Measurements from ENCODE around the gene CYP27C1.
"Not testable (repeated sequence)": the region's sequence is repeated elsewhere in the genome, so short reads cannot be mapped to it uniquely, and the experiment has no call there.

CYP27C1 gene

GRCh38 chr2:127224135-127224534, 4.0 kb upstream of the CYP27C1 start:
- not testable (repeated sequence) for H3K9me3 ChIP-seq (ENCODE audit: control insufficient read depth, low read length); H3K4me3 ChIP-seq (ENCODE audit: insufficient read depth, low read depth, low read length); H3K27me3 ChIP-seq (ENCODE audit: control insufficient read depth, insufficient read depth, low read length, poor library complexity, severe bottlenecking); H3K36me3 ChIP-seq (ENCODE audit: control insufficient read depth, insufficient read depth, low read length); H3K27ac ChIP-seq (ENCODE audit: insufficient read depth, low read depth, low read length, poor library complexity, severe bottlenecking); H3K4me1 ChIP-seq (ENCODE audit: control insufficient read depth, insufficient read depth, low read length)
- 95 to 97% methylated on average over 5 of the region's 5 CpGs for WGBS, 2 experiments

DNA sequence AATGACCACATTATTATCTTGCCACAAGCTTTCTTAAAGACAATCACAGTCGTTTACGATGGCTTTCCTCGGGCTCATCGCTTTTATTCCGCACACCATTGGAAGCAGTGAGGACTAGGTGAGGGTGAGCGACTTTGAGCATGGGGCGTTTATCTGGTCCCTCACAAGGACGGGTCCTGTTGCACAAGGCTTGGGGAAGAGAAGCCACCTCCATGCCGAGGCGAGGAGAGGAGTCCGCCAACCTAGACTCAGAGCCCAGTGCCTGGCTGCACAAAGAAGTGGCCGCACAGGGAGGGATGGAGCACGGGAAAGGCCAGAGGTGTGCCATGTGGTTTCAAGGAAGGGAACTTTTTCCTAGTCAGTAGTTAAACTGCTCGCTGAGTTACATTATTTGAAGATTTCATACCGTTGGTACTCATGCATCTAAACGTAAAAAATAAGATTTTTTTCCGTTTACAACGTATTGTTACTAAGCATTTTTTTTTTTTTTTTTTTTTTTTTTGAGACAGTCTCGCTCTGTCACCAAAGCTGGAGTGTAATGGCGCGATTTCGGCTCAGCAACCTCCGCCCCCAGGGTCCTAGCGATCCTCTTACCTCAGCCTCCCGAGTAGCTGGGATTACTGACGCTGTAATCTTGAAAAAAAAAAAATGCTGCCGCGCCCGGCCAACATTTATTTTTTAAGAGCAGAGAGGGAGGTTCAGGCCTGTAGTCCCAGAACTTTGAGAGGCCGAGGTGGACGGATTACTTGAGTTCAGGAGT, 849 bp upstream of the CYP27C1 start:
- 22 to 26% methylated on average over 30 to 31 of the region's 31 CpGs for WGBS, 2 experiments
- Histone ChIP-seq H3K9me3 (ENCODE audit: control insufficient read depth, low read length) (no peaks in the 10 kb centered on the region), H3K27me3 (ENCODE audit: control insufficient read depth, insufficient read depth, low read length, poor library complexity, severe bottlenecking) (peaks cover 16% of the 10 kb centered on the region), H3K27ac (ENCODE audit: insufficient read depth, low read depth, low read length, poor library complexity, severe bottlenecking) (peak overlapping the region; percentile 60), H3K36me3 (ENCODE audit: control insufficient read depth, insufficient read depth, low read length) (no peaks in the 10 kb centered on the region), H3K4me3 (ENCODE audit: insufficient read depth, low read depth, low read length) (peak overlapping the region; percentile 73), H3K4me1 (ENCODE audit: control insufficient read depth, insufficient read depth, low read length) (peaks cover 6% of the 10 kb centered on the region)

DNA sequence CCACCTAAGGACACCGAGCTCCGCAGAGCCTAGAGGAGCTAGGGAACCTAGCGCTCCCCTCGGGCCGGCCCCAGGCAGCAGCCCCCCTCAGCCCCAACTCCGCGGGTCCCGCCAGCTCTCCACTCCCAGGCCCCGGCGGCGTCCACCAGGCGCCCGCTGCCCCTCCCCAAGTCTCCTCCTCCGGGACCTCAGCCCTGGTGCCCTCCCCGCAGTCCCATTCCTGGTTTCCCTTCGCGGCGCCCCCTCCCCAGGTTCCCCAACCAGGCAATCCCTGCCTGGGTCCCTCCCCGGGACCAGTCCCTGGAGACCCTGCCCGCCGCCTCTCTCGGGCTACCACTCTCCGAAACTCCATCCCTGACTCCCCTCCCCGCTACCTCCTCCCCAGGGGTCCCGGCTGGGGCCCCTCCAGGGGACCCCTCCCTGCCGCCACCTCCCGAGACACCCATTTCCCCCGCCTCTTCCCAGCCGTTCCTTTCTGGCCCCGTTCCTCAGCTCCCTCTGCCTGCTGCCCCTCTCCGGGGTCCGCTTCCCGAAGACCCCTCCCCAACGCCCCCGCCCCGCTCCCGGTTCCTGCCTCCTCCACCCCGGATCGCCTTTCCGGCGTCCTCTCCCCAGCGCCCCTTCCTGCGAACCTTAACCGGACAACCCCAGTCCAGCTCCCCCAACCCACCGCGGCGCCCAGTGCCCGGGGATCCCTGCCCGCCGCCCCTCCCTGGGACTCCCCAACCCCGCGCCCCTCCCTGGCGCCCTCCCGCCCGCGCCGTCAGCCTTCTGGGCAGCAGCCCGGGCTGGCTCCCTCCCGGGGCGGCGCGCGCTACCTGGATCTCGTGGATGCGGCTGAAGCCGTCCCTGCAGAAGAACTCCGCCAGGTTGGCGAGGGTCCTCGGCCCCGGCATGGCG, 678 bp downstream of the CYP27C1 start:
- no peaks in the 10 kb centered on the region for H3K9me3 ChIP-seq (ENCODE audit: control insufficient read depth, low read length)
- 0% methylated on average over 71 of the region's 71 CpGs for WGBS, 2 experiments
- H3K36me3 ChIP-seq (ENCODE audit: control insufficient read depth, insufficient read depth, low read length) = no peaks in the 10 kb centered on the region
- peak overlapping the region; percentile 73 for H3K4me3 ChIP-seq (ENCODE audit: insufficient read depth, low read depth, low read length)
- peaks cover 6% of the 10 kb centered on the region for H3K4me1 ChIP-seq (ENCODE audit: control insufficient read depth, insufficient read depth, low read length)
- peaks cover 16% of the 10 kb centered on the region for H3K27me3 ChIP-seq (ENCODE audit: control insufficient read depth, insufficient read depth, low read length, poor library complexity, severe bottlenecking)
- peak overlapping the region; percentile 45 for H3K27ac ChIP-seq (ENCODE audit: insufficient read depth, low read depth, low read length, poor library complexity, severe bottlenecking)

DNA sequence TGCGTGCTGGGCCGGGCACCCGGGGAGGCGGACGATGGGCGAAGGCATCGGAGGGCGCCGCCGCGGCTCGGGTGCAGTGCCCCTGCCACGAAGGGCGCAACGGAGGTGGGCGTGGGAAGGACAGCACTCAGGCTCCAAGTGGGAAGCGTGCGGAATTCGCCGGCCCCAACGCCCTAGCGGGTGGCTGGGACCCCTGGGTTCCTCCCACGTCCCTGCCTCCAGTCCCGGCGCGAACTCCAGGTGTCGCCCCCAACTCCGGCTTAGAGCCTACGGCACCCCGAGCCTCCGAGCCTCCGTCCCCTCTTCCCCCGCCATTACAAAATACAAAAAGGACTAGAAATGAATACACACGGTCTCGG, 1.3 kb downstream of the CYP27C1 start:
- peaks cover 16% of the 10 kb centered on the region for H3K27me3 ChIP-seq (ENCODE audit: control insufficient read depth, insufficient read depth, low read length, poor library complexity, severe bottlenecking)
- H3K4me3 ChIP-seq (ENCODE audit: insufficient read depth, low read depth, low read length) = peak overlapping the region; percentile 73
- H3K9me3 ChIP-seq (ENCODE audit: control insufficient read depth, low read length) = no peaks in the 10 kb centered on the region
- peaks cover 6% of the 10 kb centered on the region for H3K4me1 ChIP-seq (ENCODE audit: control insufficient read depth, insufficient read depth, low read length)
- WGBS, 2 experiments = 0 to 1% methylated on average over 35 of the region's 35 CpGs
- H3K36me3 ChIP-seq (ENCODE audit: control insufficient read depth, insufficient read depth, low read length) = no peaks in the 10 kb centered on the region
- H3K27ac ChIP-seq (ENCODE audit: insufficient read depth, low read depth, low read length, poor library complexity, severe bottlenecking) = no peak overlapping the region

- WGBS, 2 experiments = 60 to 67% methylated on average over 13 to 14 of the region's 14 CpGs
- H3K4me1 ChIP-seq (ENCODE audit: control insufficient read depth, insufficient read depth, low read length) = peaks cover 6% of the 10 kb centered on the region
These were observed 2.4 kb downstream of the CYP27C1 start for GRCh38 chr2:127217470-127218325.

GRCh38 chr2:127216593-127216992, 3.5 kb downstream of the CYP27C1 start:
- Histone ChIP-seq H3K4me3 (ENCODE audit: insufficient read depth, low read depth, low read length) (no peak overlapping the region), H3K4me1 (ENCODE audit: control insufficient read depth, insufficient read depth, low read length) (peaks cover 6% of the 10 kb centered on the region), H3K9me3 (ENCODE audit: control insufficient read depth, low read length) (no peaks in the 10 kb centered on the region), H3K27ac (ENCODE audit: insufficient read depth, low read depth, low read length, poor library complexity, severe bottlenecking) (no peak overlapping the region), H3K36me3 (ENCODE audit: control insufficient read depth, insufficient read depth, low read length) (no peaks in the 10 kb centered on the region), H3K27me3 (ENCODE audit: control insufficient read depth, insufficient read depth, low read length, poor library complexity, severe bottlenecking) (peaks cover 16% of the 10 kb centered on the region)
- no CpG with 5 or more reads among the region's 1 CpG for WGBS, 2 experiments

More at GRCh38 chr2:127217470-127218325, 2.4 kb downstream of the CYP27C1 start:
- Histone ChIP-seq H3K9me3 (ENCODE audit: control insufficient read depth, low read length) (no peaks in the 10 kb centered on the region), H3K27ac (ENCODE audit: insufficient read depth, low read depth, low read length, poor library complexity, severe bottlenecking) (no peak overlapping the region), H3K4me3 (ENCODE audit: insufficient read depth, low read depth, low read length) (no peak overlapping the region), H3K27me3 (ENCODE audit: control insufficient read depth, insufficient read depth, low read length, poor library complexity, severe bottlenecking) (peaks cover 16% of the 10 kb centered on the region), H3K36me3 (ENCODE audit: control insufficient read depth, insufficient read depth, low read length) (no peaks in the 10 kb centered on the region)

DNA sequence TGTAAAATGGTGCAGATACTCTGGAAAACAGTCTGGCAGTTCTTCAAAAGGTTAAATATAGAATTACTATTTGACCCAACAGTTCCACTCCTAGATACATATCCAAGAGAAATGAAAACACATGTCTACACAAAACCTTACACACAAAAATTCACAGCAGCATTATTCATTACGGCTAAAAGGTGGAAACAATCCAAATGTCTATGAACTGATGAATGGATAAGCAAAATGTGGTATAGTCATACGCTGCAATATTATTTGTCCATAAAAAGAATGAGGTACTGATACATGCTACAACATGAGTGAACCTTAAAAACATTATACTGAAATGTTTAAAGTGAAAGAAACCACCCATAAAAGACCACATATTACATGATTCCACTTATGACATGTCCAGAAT, 4.0 kb downstream of the CYP27C1 start:
- H3K4me3 ChIP-seq (ENCODE audit: insufficient read depth, low read depth, low read length) = no peak overlapping the region
- no peak overlapping the region for H3K27ac ChIP-seq (ENCODE audit: insufficient read depth, low read depth, low read length, poor library complexity, severe bottlenecking)
- WGBS, 2 experiments = 100% methylated on average over 1 to 2 of the region's 2 CpGs
- H3K27me3 ChIP-seq (ENCODE audit: control insufficient read depth, insufficient read depth, low read length, poor library complexity, severe bottlenecking) = peaks cover 16% of the 10 kb centered on the region
- H3K4me1 ChIP-seq (ENCODE audit: control insufficient read depth, insufficient read depth, low read length) = peaks cover 6% of the 10 kb centered on the region
- no peaks in the 10 kb centered on the region for H3K36me3 ChIP-seq (ENCODE audit: control insufficient read depth, insufficient read depth, low read length)
- no peaks in the 10 kb centered on the region for H3K9me3 ChIP-seq (ENCODE audit: control insufficient read depth, low read length)

DNA sequence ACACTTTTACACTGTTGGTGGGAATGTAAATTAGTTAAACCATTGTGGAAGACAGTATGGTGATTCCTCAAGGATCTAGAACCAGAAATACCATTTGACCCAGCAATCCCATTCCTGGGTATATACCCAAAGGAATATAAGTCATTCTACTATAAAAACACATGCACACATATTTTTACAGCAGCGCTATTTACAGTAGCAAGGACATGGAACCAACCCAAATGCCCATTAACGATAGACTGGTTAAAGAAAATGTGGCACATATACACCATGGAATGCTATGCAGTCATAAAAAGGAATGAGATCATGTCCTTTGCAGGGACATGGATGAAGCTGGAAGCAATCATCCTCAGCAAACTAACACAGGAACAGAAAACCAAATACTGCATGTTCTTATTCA, 5.9 kb downstream of the CYP27C1 start:
- H3K4me1 ChIP-seq (ENCODE audit: control insufficient read depth, insufficient read depth, low read length); H3K36me3 ChIP-seq (ENCODE audit: control insufficient read depth, insufficient read depth, low read length); H3K9me3 ChIP-seq (ENCODE audit: control insufficient read depth, low read length); H3K4me3 ChIP-seq (ENCODE audit: insufficient read depth, low read depth, low read length); H3K27ac ChIP-seq (ENCODE audit: insufficient read depth, low read depth, low read length, poor library complexity, severe bottlenecking): not testable (repeated sequence)
- H3K27me3 ChIP-seq (ENCODE audit: control insufficient read depth, insufficient read depth, low read length, poor library complexity, severe bottlenecking) = peaks cover 14% of the 10 kb centered on the region
- 96 to 97% methylated on average over 2 of the region's 2 CpGs for WGBS, 2 experiments

DNA sequence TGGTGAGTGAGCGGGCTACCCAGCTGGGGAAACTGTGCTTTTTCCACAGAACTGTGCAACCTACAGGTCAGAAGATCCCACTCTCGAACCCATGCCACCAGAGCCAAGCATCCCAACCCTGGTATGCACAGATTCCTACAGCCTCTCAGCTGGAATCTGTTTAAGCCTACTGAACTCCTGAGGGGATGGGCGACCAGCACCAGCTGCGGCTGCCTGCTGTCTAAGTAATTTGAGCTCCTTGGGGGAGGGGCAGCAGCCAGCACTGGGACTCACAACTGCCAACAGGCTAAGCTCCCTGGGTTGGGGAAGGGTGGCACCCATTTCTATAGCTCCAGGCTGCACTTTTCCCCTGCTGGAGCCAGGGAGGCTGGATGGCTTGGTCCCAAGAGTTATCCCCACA, 11.8 kb downstream of the CYP27C1 start:
- 47 to 52% methylated on average over 4 of the region's 4 CpGs for WGBS, 2 experiments
- peaks cover 16% of the 10 kb centered on the region for H3K4me1 ChIP-seq (ENCODE audit: control insufficient read depth, insufficient read depth, low read length)
- no peak overlapping the region for H3K4me3 ChIP-seq (ENCODE audit: insufficient read depth, low read depth, low read length)
- H3K27me3 ChIP-seq (ENCODE audit: control insufficient read depth, insufficient read depth, low read length, poor library complexity, severe bottlenecking) = no peaks in the 10 kb centered on the region
- no peaks in the 10 kb centered on the region for H3K9me3 ChIP-seq (ENCODE audit: control insufficient read depth, low read length)
- no peaks in the 10 kb centered on the region for H3K36me3 ChIP-seq (ENCODE audit: control insufficient read depth, insufficient read depth, low read length)
- H3K27ac ChIP-seq (ENCODE audit: insufficient read depth, low read depth, low read length, poor library complexity, severe bottlenecking) = no peak overlapping the region
